Measurements from ENCODE around the gene PPP2R1A. TPM values are rescaled to one million over a fixed set of nuclear protein-coding genes. Genes with fewer than 3 reads are reported as not detected.
A peak's percentile ranks its signal among the peaks of the same experiment; 100 is the strongest.

PPP2R1A gene
- total RNA-seq (2021) (316 and 324 TPM in 2 replicates), Bru-seq, nascent RNA (percentile 92 among the genes with signal in this experiment), BruChase-seq, experiment 1, labeled RNA remaining after a 2-hour chase (percentile 81 among the genes with signal in this experiment), BruChase-seq, experiment 2, labeled RNA remaining after a 6-hour chase (percentile 89 among the genes with signal in this experiment)
- long read RNA-seq, full-length matches to known transcripts = 595 of 700 reads
- long read RNA-seq, partial matches to known transcripts = 87 of 700 reads
- long read RNA-seq, other reads (novel, unspliced or antisense) = 18 of 700 reads

- ChIA-PET CTCF (interaction anchor here (0.6 to 1.0 kb wide), 2 partner anchors 10 to 712 kb away, joined by 3 to 6 read pairs; no protein-coding TSS in a partner anchor), POLR2A (ENCODE audit: unreplicated experiment) (interaction anchor here (0.6 to 1.0 kb wide), 18 partner anchors 9 to 1857 kb away, joined by 3 to 51 read pairs (median 5); partner anchors contain the start of genes ZNF614, ZNF616 and ZNF836)
- H3K4me1 ChIP-seq (replicated peaks; ENCODE audit: insufficient read depth) = peaks cover 17% of the 10 kb centered on the region
- H3K36me3 ChIP-seq (ENCODE audit: low read depth) = peaks cover 11% of the 10 kb centered on the region; the same call in 1 of the 2 replicates
- no peak for TF ChIP-seq CTCF (conservative IDR thresholded peaks at IDR 0.05)
- no peak for TF ChIP-seq EZH2 (IDR thresholded peaks at IDR 0.05; ENCODE audit: low read depth)
- H3K27me3 ChIP-seq (ENCODE audit: insufficient read depth, low read depth) = no peaks in the 10 kb centered on the region
- H3K4me3 ChIP-seq = peak within 1 kb of the TSS; percentile 84
- peaks cover 4% of the 10 kb centered on the region; the same call in 1 of the 2 replicates for H3F3A ChIP-seq (ENCODE audit: insufficient read depth, low read depth)
- DNase-seq = peak; percentile 99 to 100
- intact Hi-C loops (cut with micrococcal nuclease; ENCODE audit: unreplicated experiment) = loop anchor here (1.0 kb wide), 3 partner anchors 19 to 263 kb away; partner anchors contain the start of genes ZNF613, ZNF616 and ZNF836
- H3K27ac ChIP-seq = peak within 1 kb of the TSS; percentile 87
- H3K79me2 ChIP-seq (ENCODE audit: low read depth) = peaks cover 54% of the 10 kb centered on the region
- peak within 1 kb of the TSS; percentile 97 for H3K4me2 ChIP-seq
- no TSS peak for BruUV-seq (replicated peaks)
- H3K9me2 ChIP-seq (ENCODE audit: insufficient read depth) = no peaks in the 10 kb centered on the region
- H4K20me1 ChIP-seq (ENCODE audit: insufficient read depth) = peaks cover 36% of the 10 kb centered on the region
- H3K9me3 ChIP-seq (ENCODE audit: insufficient read depth, low read depth) = no peaks in the 10 kb centered on the region
- H2AFZ ChIP-seq = peak within 1 kb of the TSS; percentile 91
These were observed at the start of gene PPP2R1A for GRCh38 chr19:52189735-52190486. Gene PPP2R1A (plus strand): TSS chr19:52190052. CDS start chr19:52190097, 45 bp downstream.

- Histone ChIP-seq H3K4me3 (no peak overlapping the region), H3K27me3 (ENCODE audit: insufficient read depth, low read depth) (no peaks in the 10 kb centered on the region), H3K79me2 (ENCODE audit: low read depth) (peaks cover 21% of the 10 kb centered on the region), H2AFZ (no peak overlapping the region), H3K36me3 (ENCODE audit: low read depth) (peaks cover 4% of the 10 kb centered on the region; the same call in 1 of the 2 replicates), H3K27ac (no peak overlapping the region), H3K4me1 (replicated peaks; ENCODE audit: insufficient read depth) (peaks cover 24% of the 10 kb centered on the region), H3K4me2 (peak overlapping the region; percentile 56; the same call in 1 of the 2 replicates), H3F3A (ENCODE audit: insufficient read depth, low read depth) (peaks cover 33% of the 10 kb centered on the region), H3K9me3 (ENCODE audit: insufficient read depth, low read depth) (peaks cover 59% of the 10 kb centered on the region), H4K20me1 (ENCODE audit: insufficient read depth) (no peaks in the 10 kb centered on the region), H3K9me2 (ENCODE audit: insufficient read depth) (no peaks in the 10 kb centered on the region)
- ChIA-PET POLR2A (ENCODE audit: unreplicated experiment) (no interaction called here), CTCF (no interaction called here)
- BruUV-seq (replicated peaks) = no TSS peak
- TF ChIP-seq EZH2 (IDR thresholded peaks at IDR 0.05; ENCODE audit: low read depth) (no peak), CTCF (conservative IDR thresholded peaks at IDR 0.05) (no peak)
- intact Hi-C loops (cut with micrococcal nuclease; ENCODE audit: unreplicated experiment) = no loop called here
- DNase-seq = no peak
These were observed 48.6 kb upstream of the PPP2R1A start for GRCh38 chr19:52141203-52141602.

- no peak overlapping the region for H2AFZ ChIP-seq
- peak overlapping the region; percentile 44 for H3K27ac ChIP-seq
- H3K27me3 ChIP-seq (ENCODE audit: insufficient read depth, low read depth) = no peaks in the 10 kb centered on the region
- peak overlapping the region; percentile 34; the same call in 1 of the 2 replicates for H3K4me3 ChIP-seq
- POLR2A ChIA-PET (ENCODE audit: unreplicated experiment) = interaction anchor here (0.6 to 1.1 kb wide), 3 partner anchors 47 to 68 kb away, joined by 3 to 6 read pairs (median 5); partner anchors contain the start of gene PPP2R1A
- peaks cover 61% of the 10 kb centered on the region; the same call in 1 of the 2 replicates for H3K9me3 ChIP-seq (ENCODE audit: insufficient read depth, low read depth)
- TF ChIP-seq EZH2 (IDR thresholded peaks at IDR 0.05; ENCODE audit: low read depth) (no peak), CTCF (conservative IDR thresholded peaks at IDR 0.05) (no peak)
- H3K4me1 ChIP-seq (replicated peaks; ENCODE audit: insufficient read depth) = peaks cover 24% of the 10 kb centered on the region
- peak; percentile 50 to 94 for DNase-seq
- BruUV-seq (replicated peaks) = no TSS peak
- intact Hi-C loops (cut with micrococcal nuclease; ENCODE audit: unreplicated experiment) = no loop called here
- H3K4me2 ChIP-seq = peak overlapping the region; percentile 56
- H4K20me1 ChIP-seq (ENCODE audit: insufficient read depth) = no peaks in the 10 kb centered on the region
- H3K9me2 ChIP-seq (ENCODE audit: insufficient read depth) = no peaks in the 10 kb centered on the region
- CTCF ChIA-PET = no interaction called here
- H3F3A ChIP-seq (ENCODE audit: insufficient read depth, low read depth) = peaks cover 33% of the 10 kb centered on the region
- peaks cover 15% of the 10 kb centered on the region for H3K79me2 ChIP-seq (ENCODE audit: low read depth)
- no peaks in the 10 kb centered on the region for H3K36me3 ChIP-seq (ENCODE audit: low read depth)
These were observed 47.8 kb upstream of the PPP2R1A start for GRCh38 chr19:52142001-52142595.
